Measurements from ENCODE around the gene HK1.

- TF ChIP-seq, protein P1, sequence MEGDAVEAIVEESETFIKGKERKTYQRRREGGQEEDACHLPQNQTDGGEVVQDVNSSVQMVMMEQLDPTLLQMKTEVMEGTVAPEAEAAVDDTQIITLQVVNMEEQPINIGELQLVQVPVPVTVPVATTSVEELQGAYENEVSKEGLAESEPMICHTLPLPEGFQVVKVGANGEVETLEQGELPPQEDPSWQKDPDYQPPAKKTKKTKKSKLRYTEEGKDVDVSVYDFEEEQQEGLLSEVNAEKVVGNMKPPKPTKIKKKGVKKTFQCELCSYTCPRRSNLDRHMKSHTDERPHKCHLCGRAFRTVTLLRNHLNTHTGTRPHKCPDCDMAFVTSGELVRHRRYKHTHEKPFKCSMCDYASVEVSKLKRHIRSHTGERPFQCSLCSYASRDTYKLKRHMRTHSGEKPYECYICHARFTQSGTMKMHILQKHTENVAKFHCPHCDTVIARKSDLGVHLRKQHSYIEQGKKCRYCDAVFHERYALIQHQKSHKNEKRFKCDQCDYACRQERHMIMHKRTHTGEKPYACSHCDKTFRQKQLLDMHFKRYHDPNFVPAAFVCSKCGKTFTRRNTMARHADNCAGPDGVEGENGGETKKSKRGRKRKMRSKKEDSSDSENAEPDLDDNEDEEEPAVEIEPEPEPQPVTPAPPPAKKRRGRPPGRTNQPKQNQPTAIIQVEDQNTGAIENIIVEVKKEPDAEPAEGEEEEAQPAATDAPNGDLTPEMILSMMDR (IDR thresholded peaks at IDR 0.05; ENCODE audit: poor library complexity): no peak
- TF ChIP-seq EZH2phosphoT487 (IDR thresholded peaks at IDR 0.05; ENCODE audit: low read depth, severe bottlenecking, unreplicated experiment): no peak
Observed at GRCh38 chr10:69317175-69317604, 38.9 kb downstream of the HK1 start.

Data from hepatocyte (in vitro differentiated cells).